Esophagus squamous epithelium (tissue), 4 donors: ENCODE measurements around the gene EHMT1.

ENCODE experiments used
- CTCF ChIP-seq, 6 experiments: fragments of 450-650 bp in 4 of 6; fragments of 200-600 bp in 2 of 6; sonication (generic) in 2 of 6; IDR thresholded peaks; one replicate each; pipeline ENCODE4 v1.5.1; 2016 to 2019; ENCODE audit warnings: antibody characterized with exemption in 6 of 6, mild to moderate bottlenecking in 4 of 6, moderate library complexity in 4 of 6
- POLR2A ChIP-seq, 4 donors: fragments of 450-650 bp; IDR thresholded peaks; one replicate each; pipeline ENCODE4 v1.6.1; 2017; ENCODE audit warnings: antibody characterized with exemption in 4 of 4, mild to moderate bottlenecking in 4 of 4, moderate library complexity in 3 of 4

- TF ChIP-seq CTCF (IDR thresholded peaks at IDR 0.05) (no peak), POLR2A (IDR thresholded peaks at IDR 0.05) (no peak)
Measured at GRCh38 chr9:137733429-137733828, 114.6 kb downstream of the EHMT1 start.
